ENCODE results near the gene KDM8.

- TF ChIP-seq EP300 (IDR thresholded peaks at IDR 0.05; ENCODE audit: borderline replicate concordance in 1 of 2, low read depth in 1 of 2, low read length in 1 of 2): no peak
- TF ChIP-seq, protein P1, sequence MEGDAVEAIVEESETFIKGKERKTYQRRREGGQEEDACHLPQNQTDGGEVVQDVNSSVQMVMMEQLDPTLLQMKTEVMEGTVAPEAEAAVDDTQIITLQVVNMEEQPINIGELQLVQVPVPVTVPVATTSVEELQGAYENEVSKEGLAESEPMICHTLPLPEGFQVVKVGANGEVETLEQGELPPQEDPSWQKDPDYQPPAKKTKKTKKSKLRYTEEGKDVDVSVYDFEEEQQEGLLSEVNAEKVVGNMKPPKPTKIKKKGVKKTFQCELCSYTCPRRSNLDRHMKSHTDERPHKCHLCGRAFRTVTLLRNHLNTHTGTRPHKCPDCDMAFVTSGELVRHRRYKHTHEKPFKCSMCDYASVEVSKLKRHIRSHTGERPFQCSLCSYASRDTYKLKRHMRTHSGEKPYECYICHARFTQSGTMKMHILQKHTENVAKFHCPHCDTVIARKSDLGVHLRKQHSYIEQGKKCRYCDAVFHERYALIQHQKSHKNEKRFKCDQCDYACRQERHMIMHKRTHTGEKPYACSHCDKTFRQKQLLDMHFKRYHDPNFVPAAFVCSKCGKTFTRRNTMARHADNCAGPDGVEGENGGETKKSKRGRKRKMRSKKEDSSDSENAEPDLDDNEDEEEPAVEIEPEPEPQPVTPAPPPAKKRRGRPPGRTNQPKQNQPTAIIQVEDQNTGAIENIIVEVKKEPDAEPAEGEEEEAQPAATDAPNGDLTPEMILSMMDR (IDR thresholded peaks at IDR 0.05): no peak
- no peak for TF ChIP-seq TCF12 (IDR thresholded peaks at IDR 0.05)
- no peak for TF ChIP-seq TAF1 (IDR thresholded peaks at IDR 0.05; ENCODE audit: borderline replicate concordance, low read depth, low read length)
- no peak for TF ChIP-seq POLR2AphosphoS5 (IDR thresholded peaks at IDR 0.05; ENCODE audit: low read depth, low read length)
- no peak for TF ChIP-seq NRF1 (IDR thresholded peaks at IDR 0.05; ENCODE audit: low read depth, low read length)
- TF ChIP-seq EZH2phosphoT487 (IDR thresholded peaks at IDR 0.05; ENCODE audit: borderline replicate concordance, low read depth): no peak
- TF ChIP-seq CHD2 (IDR thresholded peaks at IDR 0.05; ENCODE audit: low read length, partially characterized antibody): no peak
- TF ChIP-seq FOXM1 (IDR thresholded peaks at IDR 0.05; ENCODE audit: low read depth): no peak
- no peak for TF ChIP-seq RFX5 (IDR thresholded peaks at IDR 0.05; ENCODE audit: low read length)
- no peak for TF ChIP-seq USF2 (IDR thresholded peaks at IDR 0.05; ENCODE audit: borderline replicate concordance, low read depth, low read length)
- TF ChIP-seq, protein P2, sequence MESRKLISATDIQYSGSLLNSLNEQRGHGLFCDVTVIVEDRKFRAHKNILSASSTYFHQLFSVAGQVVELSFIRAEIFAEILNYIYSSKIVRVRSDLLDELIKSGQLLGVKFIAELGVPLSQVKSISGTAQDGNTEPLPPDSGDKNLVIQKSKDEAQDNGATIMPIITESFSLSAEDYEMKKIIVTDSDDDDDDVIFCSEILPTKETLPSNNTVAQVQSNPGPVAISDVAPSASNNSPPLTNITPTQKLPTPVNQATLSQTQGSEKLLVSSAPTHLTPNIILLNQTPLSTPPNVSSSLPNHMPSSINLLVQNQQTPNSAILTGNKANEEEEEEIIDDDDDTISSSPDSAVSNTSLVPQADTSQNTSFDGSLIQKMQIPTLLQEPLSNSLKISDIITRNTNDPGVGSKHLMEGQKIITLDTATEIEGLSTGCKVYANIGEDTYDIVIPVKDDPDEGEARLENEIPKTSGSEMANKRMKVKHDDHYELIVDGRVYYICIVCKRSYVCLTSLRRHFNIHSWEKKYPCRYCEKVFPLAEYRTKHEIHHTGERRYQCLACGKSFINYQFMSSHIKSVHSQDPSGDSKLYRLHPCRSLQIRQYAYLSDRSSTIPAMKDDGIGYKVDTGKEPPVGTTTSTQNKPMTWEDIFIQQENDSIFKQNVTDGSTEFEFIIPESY (IDR thresholded peaks at IDR 0.05; ENCODE audit: borderline replicate concordance, low read depth): no peak
- no peak for TF ChIP-seq USF1 (IDR thresholded peaks at IDR 0.05; ENCODE audit: borderline replicate concordance, low read depth)
- TF ChIP-seq GABPA (IDR thresholded peaks at IDR 0.05; ENCODE audit: low read depth): no peak
These were observed 12.3 kb downstream of the KDM8 start for GRCh38 chr16:27215660-27216059.
